ENCODE data around the gene RABL3.

Gene RABL3

DNA sequence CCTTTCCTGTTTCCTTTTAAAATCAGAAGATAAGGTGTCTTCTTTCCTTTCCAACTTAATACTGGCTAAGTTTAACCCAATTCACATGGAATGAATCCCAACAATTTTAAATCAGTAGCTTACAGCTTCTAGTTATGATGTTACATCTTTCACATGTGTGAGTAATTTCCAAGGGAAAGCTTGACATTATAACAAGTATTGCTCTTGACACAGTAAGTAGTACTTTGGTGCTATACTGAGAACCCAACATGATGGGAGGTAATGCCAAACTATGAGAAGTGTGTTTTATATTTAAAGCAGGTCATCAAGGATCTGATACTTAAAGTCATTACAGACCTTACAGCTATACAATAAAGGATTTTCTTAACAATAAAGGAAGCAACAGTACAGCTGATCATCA, 29.1 kb downstream of the RABL3 start:
- H3K9me2 ChIP-seq (ENCODE audit: low read depth, low read length) = no peaks in the 10 kb centered on the region
- no peak overlapping the region for H3K27ac ChIP-seq (ENCODE audit: low read depth, low read length, poor library complexity, severe bottlenecking)
- no peak overlapping the region for H3K4me3 ChIP-seq (ENCODE audit: low read depth, low read length, poor library complexity, severe bottlenecking)
- no peaks in the 10 kb centered on the region for H3K27me3 ChIP-seq (ENCODE audit: insufficient read depth, low read length)
- H3K4me1 ChIP-seq (ENCODE audit: insufficient read depth, low read length, severe bottlenecking) = no peaks in the 10 kb centered on the region
- H3K9ac ChIP-seq (ENCODE audit: low read length) = no peak overlapping the region
- no peak for TF ChIP-seq EZH2 (IDR thresholded peaks at IDR 0.05; ENCODE audit: borderline replicate concordance, low read length)
- TF ChIP-seq, protein P1, sequence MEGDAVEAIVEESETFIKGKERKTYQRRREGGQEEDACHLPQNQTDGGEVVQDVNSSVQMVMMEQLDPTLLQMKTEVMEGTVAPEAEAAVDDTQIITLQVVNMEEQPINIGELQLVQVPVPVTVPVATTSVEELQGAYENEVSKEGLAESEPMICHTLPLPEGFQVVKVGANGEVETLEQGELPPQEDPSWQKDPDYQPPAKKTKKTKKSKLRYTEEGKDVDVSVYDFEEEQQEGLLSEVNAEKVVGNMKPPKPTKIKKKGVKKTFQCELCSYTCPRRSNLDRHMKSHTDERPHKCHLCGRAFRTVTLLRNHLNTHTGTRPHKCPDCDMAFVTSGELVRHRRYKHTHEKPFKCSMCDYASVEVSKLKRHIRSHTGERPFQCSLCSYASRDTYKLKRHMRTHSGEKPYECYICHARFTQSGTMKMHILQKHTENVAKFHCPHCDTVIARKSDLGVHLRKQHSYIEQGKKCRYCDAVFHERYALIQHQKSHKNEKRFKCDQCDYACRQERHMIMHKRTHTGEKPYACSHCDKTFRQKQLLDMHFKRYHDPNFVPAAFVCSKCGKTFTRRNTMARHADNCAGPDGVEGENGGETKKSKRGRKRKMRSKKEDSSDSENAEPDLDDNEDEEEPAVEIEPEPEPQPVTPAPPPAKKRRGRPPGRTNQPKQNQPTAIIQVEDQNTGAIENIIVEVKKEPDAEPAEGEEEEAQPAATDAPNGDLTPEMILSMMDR (IDR thresholded peaks at IDR 0.05; ENCODE audit: low read length) = no peak
- no peaks in the 10 kb centered on the region for H3K79me2 ChIP-seq (ENCODE audit: insufficient read depth, low read length)
- no peaks in the 10 kb centered on the region for H3F3A ChIP-seq (ENCODE audit: insufficient read depth, low read length)
- no peak overlapping the region for H2AFZ ChIP-seq (ENCODE audit: low read length)
- no peaks in the 10 kb centered on the region for H4K20me1 ChIP-seq (ENCODE audit: insufficient read depth, low read length)
- H3K4me2 ChIP-seq (ENCODE audit: low read length) = no peak overlapping the region
- no peaks in the 10 kb centered on the region for H3K9me3 ChIP-seq (ENCODE audit: low read length)
- peaks cover 9% of the 10 kb centered on the region; the same call in 1 of the 2 replicates for H3K36me3 ChIP-seq (ENCODE audit: insufficient read depth, low read length)

DNA sequence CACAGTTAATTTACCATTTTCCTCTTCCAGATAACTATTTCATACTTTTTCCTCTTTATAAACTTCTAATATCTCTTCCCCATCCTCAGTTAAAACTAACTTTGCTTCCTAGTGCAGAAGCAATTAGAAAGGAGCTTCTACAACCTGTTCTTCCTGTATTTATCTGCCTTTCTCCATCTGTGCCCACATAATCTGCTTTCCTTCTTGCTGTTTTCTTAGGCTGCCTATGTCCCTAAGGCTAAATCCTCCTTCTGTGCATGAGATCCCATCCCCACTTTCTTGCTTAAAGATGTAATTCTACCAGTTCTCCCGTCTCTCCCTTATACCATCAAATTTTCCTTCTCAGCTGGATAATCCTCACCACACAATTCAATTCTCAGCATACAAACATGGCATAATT, 31.9 kb downstream of the RABL3 start:
- Histone ChIP-seq H3K9ac (ENCODE audit: low read length) (no peak overlapping the region), H3K4me3 (ENCODE audit: low read depth, low read length, poor library complexity, severe bottlenecking) (no peak overlapping the region), H4K20me1 (ENCODE audit: insufficient read depth, low read length) (no peaks in the 10 kb centered on the region)

DNA sequence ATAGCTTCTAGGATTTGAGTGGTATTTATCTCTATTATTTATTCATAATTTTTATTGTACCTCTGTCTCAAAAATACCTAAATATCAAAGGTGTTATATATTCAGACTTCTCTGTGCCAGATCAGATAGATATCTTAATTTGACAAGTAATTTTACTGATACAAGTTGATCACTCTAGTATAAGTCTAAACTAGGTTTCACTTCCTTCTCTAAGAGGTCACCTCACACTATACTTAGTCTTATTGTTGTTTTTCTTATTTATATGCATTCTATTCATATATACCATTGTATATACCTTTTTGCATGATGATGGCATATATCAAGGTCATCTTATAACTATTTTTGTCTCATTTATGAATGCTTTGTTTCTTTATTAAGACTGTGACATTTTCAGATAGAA, 33.9 kb downstream of the RABL3 start:
- H2AFZ ChIP-seq (ENCODE audit: low read length) = no peak overlapping the region
- H3K27me3 ChIP-seq (ENCODE audit: insufficient read depth, low read length) = no peaks in the 10 kb centered on the region
- H3K9ac ChIP-seq (ENCODE audit: low read length) = no peak overlapping the region
- no peak overlapping the region for H3K4me2 ChIP-seq (ENCODE audit: low read length)
- H3F3A ChIP-seq (ENCODE audit: insufficient read depth, low read length) = no peaks in the 10 kb centered on the region
- H3K4me3 ChIP-seq (ENCODE audit: low read depth, low read length, poor library complexity, severe bottlenecking) = no peak overlapping the region
- no peak for TF ChIP-seq EZH2 (IDR thresholded peaks at IDR 0.05; ENCODE audit: borderline replicate concordance, low read length)
- TF ChIP-seq, protein P1 (IDR thresholded peaks at IDR 0.05; ENCODE audit: low read length) = no peak
- H3K27ac ChIP-seq (ENCODE audit: low read depth, low read length, poor library complexity, severe bottlenecking) = no peak overlapping the region
- H3K36me3 ChIP-seq (ENCODE audit: insufficient read depth, low read length) = peaks cover 35% of the 10 kb centered on the region
- H3K4me1 ChIP-seq (ENCODE audit: insufficient read depth, low read length, severe bottlenecking) = no peaks in the 10 kb centered on the region
- no peaks in the 10 kb centered on the region for H3K9me2 ChIP-seq (ENCODE audit: low read depth, low read length)
- no peaks in the 10 kb centered on the region for H4K20me1 ChIP-seq (ENCODE audit: insufficient read depth, low read length)
- no peaks in the 10 kb centered on the region for H3K79me2 ChIP-seq (ENCODE audit: insufficient read depth, low read length)
- no peaks in the 10 kb centered on the region for H3K9me3 ChIP-seq (ENCODE audit: low read length)

More for the DNA sequence above, 31.9 kb downstream of the RABL3 start:
- no peak overlapping the region for H3K4me2 ChIP-seq (ENCODE audit: low read length)
- H3K27ac ChIP-seq (ENCODE audit: low read depth, low read length, poor library complexity, severe bottlenecking) = no peak overlapping the region
- H3K36me3 ChIP-seq (ENCODE audit: insufficient read depth, low read length) = peaks cover 18% of the 10 kb centered on the region
- H3F3A ChIP-seq (ENCODE audit: insufficient read depth, low read length) = no peaks in the 10 kb centered on the region
- no peaks in the 10 kb centered on the region for H3K27me3 ChIP-seq (ENCODE audit: insufficient read depth, low read length)
- no peaks in the 10 kb centered on the region for H3K9me2 ChIP-seq (ENCODE audit: low read depth, low read length)
- no peaks in the 10 kb centered on the region for H3K4me1 ChIP-seq (ENCODE audit: insufficient read depth, low read length, severe bottlenecking)
- no peak for TF ChIP-seq EZH2 (IDR thresholded peaks at IDR 0.05; ENCODE audit: borderline replicate concordance, low read length)
- no peaks in the 10 kb centered on the region for H3K79me2 ChIP-seq (ENCODE audit: insufficient read depth, low read length)
- H2AFZ ChIP-seq (ENCODE audit: low read length) = no peak overlapping the region
- no peaks in the 10 kb centered on the region for H3K9me3 ChIP-seq (ENCODE audit: low read length)

DNA sequence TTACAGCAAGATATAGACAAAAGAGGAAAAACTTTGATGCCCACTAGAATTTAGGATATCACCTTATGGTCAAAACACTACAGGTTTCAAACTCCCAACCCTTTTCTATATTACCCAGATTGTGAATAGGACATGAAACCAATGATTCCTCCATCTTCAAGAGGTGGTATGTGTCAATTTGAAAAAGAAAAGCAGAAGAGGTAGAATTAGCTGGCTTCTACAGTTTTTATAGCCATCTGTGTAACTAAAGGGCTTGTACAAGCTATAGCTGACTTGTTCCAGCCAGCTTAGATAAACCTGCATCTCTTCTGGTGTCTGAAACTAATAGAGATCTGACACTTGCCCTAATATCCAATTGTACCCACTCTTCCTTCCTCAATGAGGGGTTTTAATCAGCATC, 35.4 kb downstream of the RABL3 start:
- Histone ChIP-seq H3K27me3 (ENCODE audit: insufficient read depth, low read length) (no peaks in the 10 kb centered on the region), H3K4me2 (ENCODE audit: low read length) (no peak overlapping the region), H3K36me3 (ENCODE audit: insufficient read depth, low read length) (peaks cover 42% of the 10 kb centered on the region), H3K27ac (ENCODE audit: low read depth, low read length, poor library complexity, severe bottlenecking) (no peak overlapping the region), H3K79me2 (ENCODE audit: insufficient read depth, low read length) (no peaks in the 10 kb centered on the region), H3F3A (ENCODE audit: insufficient read depth, low read length) (no peaks in the 10 kb centered on the region), H2AFZ (ENCODE audit: low read length) (no peak overlapping the region), H3K9me3 (ENCODE audit: low read length) (no peaks in the 10 kb centered on the region), H3K4me1 (ENCODE audit: insufficient read depth, low read length, severe bottlenecking) (no peaks in the 10 kb centered on the region), H3K9ac (ENCODE audit: low read length) (no peak overlapping the region), H3K4me3 (ENCODE audit: low read depth, low read length, poor library complexity, severe bottlenecking) (no peak overlapping the region), H4K20me1 (ENCODE audit: insufficient read depth, low read length) (no peaks in the 10 kb centered on the region), H3K9me2 (ENCODE audit: low read depth, low read length) (no peaks in the 10 kb centered on the region)
- TF ChIP-seq, protein P1 (IDR thresholded peaks at IDR 0.05; ENCODE audit: low read length) = no peak
- no peak for TF ChIP-seq EZH2 (IDR thresholded peaks at IDR 0.05; ENCODE audit: borderline replicate concordance, low read length)

Measured in OCI-LY1 (cell line).